SK-N-SH (cell line): Measurements from ENCODE around the gene C3orf20.

Experiments
- EP300 ChIP-seq, 2 experiments: IDR thresholded peaks; 2 replicates each; pipeline versions ENCODE4 v1.4.0 to v1.6.1; 2012; ENCODE audit warnings: borderline replicate concordance in 1 of 2, low read depth in 1 of 2, low read length in 1 of 2
- JUND ChIP-seq: IDR thresholded peaks from 2 replicates; pipeline ENCODE4 v1.4.0; 2012
- MAX ChIP-seq: IDR thresholded peaks from 2 replicates; pipeline ENCODE4 v1.4.0; 2012; ENCODE audit warnings: low read depth
- MEF2A ChIP-seq: IDR thresholded peaks from 2 replicates; pipeline ENCODE4 v1.4.0; 2012; ENCODE audit warnings: low read depth, borderline replicate concordance
- POLR2AphosphoS5 ChIP-seq: IDR thresholded peaks from 2 replicates; pipeline ENCODE4 v1.6.1; 2012; ENCODE audit warnings: low read depth, low read length
- RAD21 ChIP-seq: IDR thresholded peaks from 2 replicates; pipeline ENCODE4 v1.6.1; 2012; ENCODE audit warnings: mild to moderate bottlenecking, low read length
- RCOR1 ChIP-seq: fragments of 150-350 bp; IDR thresholded peaks from 2 replicates; pipeline ENCODE4 v1.6.1; 2017; ENCODE audit warnings: antibody characterized with exemption, low read length
- RFX5 ChIP-seq: IDR thresholded peaks from 2 replicates; pipeline ENCODE4 v1.6.1; 2012; ENCODE audit warnings: mild to moderate bottlenecking, improper control_type of control experiment, low read length
- RXRA ChIP-seq: IDR thresholded peaks from 2 replicates; pipeline ENCODE4 v1.4.0; 2012; ENCODE audit warnings: low read depth, mild to moderate bottlenecking, borderline replicate concordance
- SIN3A ChIP-seq: IDR thresholded peaks from 2 replicates; pipeline ENCODE4 v1.6.1; 2012; ENCODE audit warnings: low read depth, mild to moderate bottlenecking, low read length, moderate library complexity, borderline replicate concordance
- USF2 ChIP-seq: fragments of 150-350 bp; IDR thresholded peaks from 2 replicates; pipeline ENCODE4 v1.6.1; 2017; ENCODE audit warnings: antibody characterized with exemption, low read length, low read depth, borderline replicate concordance
- TF ChIP-seq, protein P1 (sequence below): fragments of 200-600 bp; sonication (generic); IDR thresholded peaks from 2 replicates; pipeline ENCODE4 v1.6.1; 2017; ENCODE audit warnings: antibody characterized with exemption, mild to moderate bottlenecking, moderate library complexity
- TF ChIP-seq, protein P2 (sequence below): IDR thresholded peaks from 2 replicates; pipeline ENCODE4 v1.6.1; 2012; ENCODE audit warnings: mild to moderate bottlenecking, low read depth, low read length, moderate library complexity

- TF ChIP-seq, protein P1, sequence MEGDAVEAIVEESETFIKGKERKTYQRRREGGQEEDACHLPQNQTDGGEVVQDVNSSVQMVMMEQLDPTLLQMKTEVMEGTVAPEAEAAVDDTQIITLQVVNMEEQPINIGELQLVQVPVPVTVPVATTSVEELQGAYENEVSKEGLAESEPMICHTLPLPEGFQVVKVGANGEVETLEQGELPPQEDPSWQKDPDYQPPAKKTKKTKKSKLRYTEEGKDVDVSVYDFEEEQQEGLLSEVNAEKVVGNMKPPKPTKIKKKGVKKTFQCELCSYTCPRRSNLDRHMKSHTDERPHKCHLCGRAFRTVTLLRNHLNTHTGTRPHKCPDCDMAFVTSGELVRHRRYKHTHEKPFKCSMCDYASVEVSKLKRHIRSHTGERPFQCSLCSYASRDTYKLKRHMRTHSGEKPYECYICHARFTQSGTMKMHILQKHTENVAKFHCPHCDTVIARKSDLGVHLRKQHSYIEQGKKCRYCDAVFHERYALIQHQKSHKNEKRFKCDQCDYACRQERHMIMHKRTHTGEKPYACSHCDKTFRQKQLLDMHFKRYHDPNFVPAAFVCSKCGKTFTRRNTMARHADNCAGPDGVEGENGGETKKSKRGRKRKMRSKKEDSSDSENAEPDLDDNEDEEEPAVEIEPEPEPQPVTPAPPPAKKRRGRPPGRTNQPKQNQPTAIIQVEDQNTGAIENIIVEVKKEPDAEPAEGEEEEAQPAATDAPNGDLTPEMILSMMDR, result no peak
- TF ChIP-seq RCOR1, result no peak
- no peak for TF ChIP-seq RAD21
- TF ChIP-seq SIN3A, result no peak
- TF ChIP-seq MAX, result no peak
- no peak for TF ChIP-seq EP300 (IDR thresholded peaks at IDR 0.05; ENCODE audit: borderline replicate concordance in 1 of 2, low read depth in 1 of 2, low read length in 1 of 2)
- no peak for TF ChIP-seq USF2
- TF ChIP-seq RXRA, result no peak
- TF ChIP-seq RFX5, result no peak
- TF ChIP-seq MEF2A, result no peak
- TF ChIP-seq, protein P2, sequence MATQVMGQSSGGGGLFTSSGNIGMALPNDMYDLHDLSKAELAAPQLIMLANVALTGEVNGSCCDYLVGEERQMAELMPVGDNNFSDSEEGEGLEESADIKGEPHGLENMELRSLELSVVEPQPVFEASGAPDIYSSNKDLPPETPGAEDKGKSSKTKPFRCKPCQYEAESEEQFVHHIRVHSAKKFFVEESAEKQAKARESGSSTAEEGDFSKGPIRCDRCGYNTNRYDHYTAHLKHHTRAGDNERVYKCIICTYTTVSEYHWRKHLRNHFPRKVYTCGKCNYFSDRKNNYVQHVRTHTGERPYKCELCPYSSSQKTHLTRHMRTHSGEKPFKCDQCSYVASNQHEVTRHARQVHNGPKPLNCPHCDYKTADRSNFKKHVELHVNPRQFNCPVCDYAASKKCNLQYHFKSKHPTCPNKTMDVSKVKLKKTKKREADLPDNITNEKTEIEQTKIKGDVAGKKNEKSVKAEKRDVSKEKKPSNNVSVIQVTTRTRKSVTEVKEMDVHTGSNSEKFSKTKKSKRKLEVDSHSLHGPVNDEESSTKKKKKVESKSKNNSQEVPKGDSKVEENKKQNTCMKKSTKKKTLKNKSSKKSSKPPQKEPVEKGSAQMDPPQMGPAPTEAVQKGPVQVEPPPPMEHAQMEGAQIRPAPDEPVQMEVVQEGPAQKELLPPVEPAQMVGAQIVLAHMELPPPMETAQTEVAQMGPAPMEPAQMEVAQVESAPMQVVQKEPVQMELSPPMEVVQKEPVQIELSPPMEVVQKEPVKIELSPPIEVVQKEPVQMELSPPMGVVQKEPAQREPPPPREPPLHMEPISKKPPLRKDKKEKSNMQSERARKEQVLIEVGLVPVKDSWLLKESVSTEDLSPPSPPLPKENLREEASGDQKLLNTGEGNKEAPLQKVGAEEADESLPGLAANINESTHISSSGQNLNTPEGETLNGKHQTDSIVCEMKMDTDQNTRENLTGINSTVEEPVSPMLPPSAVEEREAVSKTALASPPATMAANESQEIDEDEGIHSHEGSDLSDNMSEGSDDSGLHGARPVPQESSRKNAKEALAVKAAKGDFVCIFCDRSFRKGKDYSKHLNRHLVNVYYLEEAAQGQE, result no peak
- no peak for TF ChIP-seq POLR2AphosphoS5
- no peak for TF ChIP-seq JUND
Measured at GRCh38 chr3:14785207-14786155, 110.5 kb downstream of the C3orf20 start.
